Stimulated activated CD4-positive, alpha-beta T cell treated with anti-CD3 and anti-CD28 coated beads, Interleukin-15, amount 100 ng/mL, for 1 hour (primary cell): ENCODE measurements around the gene NXPE4.
"Not testable (repeated sequence)": the region's sequence is repeated elsewhere in the genome, so short reads cannot be mapped to it uniquely, and the experiment has no call there.

Experiments
- DNase-seq, 2 donors: peaks; one replicate each; pipeline ENCODE4 v3.0.0-alpha.2; 2020; ENCODE audit warnings: low read depth in 1 of 2, low spot score in 1 of 2

Gene NXPE4

GRCh38 chr11:114610984-114611944, 15.7 kb upstream of the NXPE4 start:
- no peak for DNase-seq

- no peak for DNase-seq
Observed at GRCh38 chr11:114610550-114610949, 15.0 kb upstream of the NXPE4 start.

GRCh38 chr11:114609429-114609828, 13.8 kb upstream of the NXPE4 start:
- no peak for DNase-seq

- DNase-seq: not testable (repeated sequence)
Observed at GRCh38 chr11:114608605-114609004, 13.0 kb upstream of the NXPE4 start.

- no peak for DNase-seq
Observed at GRCh38 chr11:114607753-114608459, 12.3 kb upstream of the NXPE4 start.

- DNase-seq: not testable (repeated sequence)
Observed at GRCh38 chr11:114606802-114607075, 11.2 kb upstream of the NXPE4 start.

GRCh38 chr11:114606003-114606801, 10.6 kb upstream of the NXPE4 start:
- DNase-seq: no peak

- DNase-seq: no peak
Observed at GRCh38 chr11:114605370-114605769, 9.8 kb upstream of the NXPE4 start.

GRCh38 chr11:114604886-114605285, 9.3 kb upstream of the NXPE4 start:
- DNase-seq: no peak

GRCh38 chr11:114604179-114604813, 8.7 kb upstream of the NXPE4 start:
- no peak for DNase-seq

GRCh38 chr11:114603151-114603550, 7.6 kb upstream of the NXPE4 start:
- DNase-seq: not testable (repeated sequence)

GRCh38 chr11:114598461-114598860, 2.9 kb upstream of the NXPE4 start:
- no peak for DNase-seq

GRCh38 chr11:114596175-114596919, 761 bp upstream of the NXPE4 start:
- DNase-seq: no peak

GRCh38 chr11:114594703-114595102, 883 bp downstream of the NXPE4 start:
- no peak for DNase-seq

- no peak for DNase-seq
Observed at GRCh38 chr11:114587398-114587953, 8.1 kb downstream of the NXPE4 start.

GRCh38 chr11:114586797-114587196, 8.8 kb downstream of the NXPE4 start:
- no peak for DNase-seq

- no peak for DNase-seq
Observed at GRCh38 chr11:114571712-114572111, 23.9 kb downstream of the NXPE4 start.

GRCh38 chr11:114569801-114570200, 25.8 kb downstream of the NXPE4 start:
- no peak for DNase-seq

GRCh38 chr11:114566276-114566675, 29.3 kb downstream of the NXPE4 start:
- DNase-seq: no peak

- DNase-seq: no peak
Observed at GRCh38 chr11:114564831-114565230, 30.8 kb downstream of the NXPE4 start.
